ENCODE measurements around the gene SGPP2. TPM values are rescaled to one million over a fixed set of nuclear protein-coding genes. Genes with fewer than 3 reads are reported as not detected.

SGPP2 gene
- polyA plus RNA-seq, 1 experiment: not detected

DNA sequence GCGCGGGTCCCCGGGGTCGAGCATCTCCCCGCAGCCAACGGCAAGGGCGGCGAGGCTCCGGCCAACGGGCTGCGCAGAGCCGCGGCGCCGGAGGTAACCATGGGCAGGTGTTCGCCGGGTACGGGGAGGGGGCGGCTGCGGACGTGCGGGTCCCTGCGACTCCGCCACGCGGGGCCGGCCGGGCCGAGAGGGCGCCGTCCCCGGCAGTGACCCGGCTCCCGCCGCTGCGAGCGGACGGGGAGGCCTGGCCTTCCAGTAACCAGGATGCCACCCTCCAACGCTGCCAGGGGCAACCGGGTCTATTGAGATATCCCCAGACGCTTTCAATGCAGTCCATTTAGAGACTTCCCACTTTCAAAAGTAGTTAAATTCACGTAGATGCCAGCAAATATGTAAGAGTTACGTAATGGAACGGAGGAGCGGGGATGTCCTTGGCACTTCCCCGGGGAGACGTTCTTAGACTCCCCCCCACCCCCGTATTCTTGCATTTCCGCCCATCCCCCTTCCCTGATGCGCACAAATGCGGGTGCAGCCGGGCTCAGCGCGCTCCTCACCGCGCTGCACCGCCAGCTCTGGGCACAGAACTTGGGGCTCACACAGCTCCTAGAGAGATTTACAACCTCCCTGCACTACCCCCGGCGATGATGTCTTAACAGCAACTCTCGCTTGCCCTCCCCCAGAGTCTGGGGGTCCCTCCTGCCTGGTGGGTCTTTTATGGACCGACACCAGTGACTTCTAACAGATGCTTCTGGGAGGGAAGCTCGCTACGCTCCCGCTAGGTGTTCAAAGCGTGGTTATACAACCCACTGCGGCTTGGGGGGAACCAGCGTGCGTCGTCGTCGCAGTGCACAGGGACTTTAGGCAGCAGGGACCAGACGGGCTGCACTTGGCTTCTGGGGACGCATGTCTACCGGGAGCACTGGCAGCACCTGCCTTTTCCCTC lies 657 bp downstream of the SGPP2 start:
- H3K4me3 ChIP-seq (ENCODE audit: low read depth, low read length): no peak overlapping the region
- peaks cover 27% of the 10 kb centered on the region for H3K27me3 ChIP-seq (ENCODE audit: control insufficient read depth, insufficient read depth, low read length)
- TF ChIP-seq, protein P1, sequence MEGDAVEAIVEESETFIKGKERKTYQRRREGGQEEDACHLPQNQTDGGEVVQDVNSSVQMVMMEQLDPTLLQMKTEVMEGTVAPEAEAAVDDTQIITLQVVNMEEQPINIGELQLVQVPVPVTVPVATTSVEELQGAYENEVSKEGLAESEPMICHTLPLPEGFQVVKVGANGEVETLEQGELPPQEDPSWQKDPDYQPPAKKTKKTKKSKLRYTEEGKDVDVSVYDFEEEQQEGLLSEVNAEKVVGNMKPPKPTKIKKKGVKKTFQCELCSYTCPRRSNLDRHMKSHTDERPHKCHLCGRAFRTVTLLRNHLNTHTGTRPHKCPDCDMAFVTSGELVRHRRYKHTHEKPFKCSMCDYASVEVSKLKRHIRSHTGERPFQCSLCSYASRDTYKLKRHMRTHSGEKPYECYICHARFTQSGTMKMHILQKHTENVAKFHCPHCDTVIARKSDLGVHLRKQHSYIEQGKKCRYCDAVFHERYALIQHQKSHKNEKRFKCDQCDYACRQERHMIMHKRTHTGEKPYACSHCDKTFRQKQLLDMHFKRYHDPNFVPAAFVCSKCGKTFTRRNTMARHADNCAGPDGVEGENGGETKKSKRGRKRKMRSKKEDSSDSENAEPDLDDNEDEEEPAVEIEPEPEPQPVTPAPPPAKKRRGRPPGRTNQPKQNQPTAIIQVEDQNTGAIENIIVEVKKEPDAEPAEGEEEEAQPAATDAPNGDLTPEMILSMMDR (IDR thresholded peaks at IDR 0.05; ENCODE audit: low read depth, low read length): no peak
- H3K9me3 ChIP-seq (ENCODE audit: control insufficient read depth, insufficient read depth, low read length): peaks cover 5% of the 10 kb centered on the region; the same call in 1 of the 2 replicates
- ChIA-PET POLR2A (no interaction called here), CTCF (interaction anchor here (0.6 kb wide), 1 partner anchor 1075 kb away, joined by 3 read pairs; no protein-coding TSS in a partner anchor)
- DNase-seq (ENCODE audit: low read depth, low spot score): no peak
- H3K27ac ChIP-seq (ENCODE audit: low read depth, low read length): no peak overlapping the region

DNA sequence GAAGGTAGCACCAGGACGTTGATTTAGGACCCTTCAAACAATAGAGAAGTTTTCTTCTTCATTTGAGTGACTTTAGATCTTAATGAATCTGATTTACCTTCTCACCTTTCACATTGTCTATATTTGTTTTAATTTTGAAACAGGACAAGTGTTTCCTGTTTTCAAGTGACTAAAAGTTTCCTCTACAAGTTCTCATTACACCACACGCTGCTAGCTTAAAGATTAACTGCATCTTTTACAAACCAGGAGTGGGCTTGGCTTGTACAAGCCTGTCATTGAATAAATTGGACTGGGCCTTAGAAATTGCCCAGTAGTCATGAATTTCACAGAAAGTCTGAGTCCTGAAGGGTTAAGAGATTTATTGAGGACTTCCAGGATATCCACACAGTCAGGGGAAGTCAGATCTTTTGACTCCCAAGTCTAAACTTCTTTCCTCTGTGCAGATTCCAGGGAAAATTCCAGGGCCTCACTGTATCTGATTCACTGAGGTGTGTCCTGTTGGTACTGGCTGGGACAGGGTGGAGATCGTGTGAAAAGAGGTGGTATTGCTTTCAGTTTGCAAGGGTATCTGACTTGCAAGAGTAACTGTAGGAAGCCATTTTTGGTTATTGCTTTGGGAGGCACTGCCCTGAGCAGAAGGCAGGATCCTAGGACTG lies 3.4 kb downstream of the SGPP2 start:
- no peak for DNase-seq (ENCODE audit: low read depth, low spot score)
- CTCF ChIA-PET: no interaction called here
- Histone ChIP-seq H3K27me3 (ENCODE audit: control insufficient read depth, insufficient read depth, low read length) (peaks cover 29% of the 10 kb centered on the region), H3K9me3 (ENCODE audit: control insufficient read depth, insufficient read depth, low read length) (peaks cover 5% of the 10 kb centered on the region; the same call in 1 of the 2 replicates), H3K4me3 (ENCODE audit: low read depth, low read length) (no peak overlapping the region), H3K27ac (ENCODE audit: low read depth, low read length) (no peak overlapping the region)
- POLR2A ChIA-PET: no interaction called here
- TF ChIP-seq, protein P1 (IDR thresholded peaks at IDR 0.05; ENCODE audit: low read depth, low read length): no peak

DNA sequence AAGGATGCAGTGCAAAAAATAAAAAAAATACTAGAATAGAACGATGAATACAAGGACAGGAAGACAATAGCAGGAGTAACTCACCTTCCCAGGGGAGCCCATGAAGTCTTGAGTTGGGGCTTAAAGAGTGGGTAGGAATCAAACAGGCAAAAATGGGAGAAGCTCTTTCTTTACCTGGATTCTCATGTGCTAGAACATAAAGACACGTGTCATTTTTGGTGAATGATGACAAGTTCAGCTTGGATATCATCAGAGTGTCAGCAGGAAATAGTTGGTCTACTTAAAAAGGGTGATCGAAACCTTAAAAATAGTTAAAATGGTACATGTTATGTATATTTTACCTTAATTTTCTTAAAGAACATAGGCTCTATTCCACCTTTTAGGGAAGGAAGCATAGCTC lies 5.7 kb downstream of the SGPP2 start:
- TF ChIP-seq, protein P1 (IDR thresholded peaks at IDR 0.05; ENCODE audit: low read depth, low read length): no peak
- no peak for DNase-seq (ENCODE audit: low read depth, low spot score)
- no peak overlapping the region for H3K27ac ChIP-seq (ENCODE audit: low read depth, low read length)
- H3K9me3 ChIP-seq (ENCODE audit: control insufficient read depth, insufficient read depth, low read length): peaks cover 4% of the 10 kb centered on the region; the same call in 1 of the 2 replicates
- H3K27me3 ChIP-seq (ENCODE audit: control insufficient read depth, insufficient read depth, low read length): peaks cover 13% of the 10 kb centered on the region
- no peak overlapping the region for H3K4me3 ChIP-seq (ENCODE audit: low read depth, low read length)
- ChIA-PET POLR2A (no interaction called here), CTCF (no interaction called here)

DNA sequence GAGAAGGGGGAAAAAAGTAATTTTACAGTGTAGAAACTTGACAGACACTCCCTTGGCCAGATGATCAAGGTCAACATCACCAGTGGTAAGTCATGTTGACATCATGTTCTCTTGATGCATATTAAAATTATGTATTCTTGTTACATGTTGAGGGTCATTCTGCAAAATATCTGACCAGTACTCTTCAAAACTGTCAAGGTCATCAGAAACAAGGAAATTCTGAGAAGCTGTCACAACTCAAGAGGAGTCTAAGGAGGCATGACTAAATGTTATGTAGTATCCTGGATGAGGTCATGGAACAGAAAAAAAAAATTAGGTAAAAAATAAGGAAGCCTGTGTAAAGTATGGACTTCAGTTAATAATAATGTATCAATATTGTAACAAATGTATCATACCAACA lies 6.3 kb downstream of the SGPP2 start:
- H3K9me3 ChIP-seq (ENCODE audit: control insufficient read depth, insufficient read depth, low read length): no peaks in the 10 kb centered on the region
- no peak for DNase-seq (ENCODE audit: low read depth, low spot score)
- ChIA-PET POLR2A (no interaction called here), CTCF (no interaction called here)
- H3K27ac ChIP-seq (ENCODE audit: low read depth, low read length): no peak overlapping the region
- H3K27me3 ChIP-seq (ENCODE audit: control insufficient read depth, insufficient read depth, low read length): peaks cover 7% of the 10 kb centered on the region
- TF ChIP-seq, protein P1 (IDR thresholded peaks at IDR 0.05; ENCODE audit: low read depth, low read length): no peak
- H3K4me3 ChIP-seq (ENCODE audit: low read depth, low read length): no peak overlapping the region

DNA sequence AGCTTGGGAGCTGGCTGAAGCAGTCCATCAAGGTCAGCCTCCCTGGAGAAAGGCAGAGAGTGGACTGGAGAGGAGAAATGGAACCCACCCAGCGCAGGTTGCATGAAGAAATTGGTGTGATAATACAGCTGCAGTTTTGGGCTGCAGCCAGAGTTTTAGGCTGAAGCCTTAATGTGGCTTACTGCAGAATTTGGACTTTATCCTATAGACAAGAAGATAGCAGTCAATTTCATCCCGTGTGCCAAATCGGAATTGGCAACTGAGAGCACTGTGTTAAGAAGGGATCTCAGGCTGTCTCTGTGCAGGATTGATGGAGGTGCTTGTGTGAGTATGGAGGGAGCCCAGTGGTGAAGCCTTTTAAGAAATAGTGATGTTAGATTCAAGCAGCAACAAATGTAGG lies 7.5 kb downstream of the SGPP2 start:
- ChIA-PET POLR2A (no interaction called here), CTCF (interaction anchor here (0.7 kb wide), 1 partner anchor 51 kb away, joined by 7 read pairs; no protein-coding TSS in a partner anchor)
- no peaks in the 10 kb centered on the region for H3K9me3 ChIP-seq (ENCODE audit: control insufficient read depth, insufficient read depth, low read length)

More for the DNA sequence above, 7.5 kb downstream of the SGPP2 start:
- TF ChIP-seq, protein P1 (IDR thresholded peaks at IDR 0.05; ENCODE audit: low read depth, low read length): no peak
- DNase-seq (ENCODE audit: low read depth, low spot score): no peak
- Histone ChIP-seq H3K4me3 (ENCODE audit: low read depth, low read length) (no peak overlapping the region), H3K27ac (ENCODE audit: low read depth, low read length) (no peak overlapping the region), H3K27me3 (ENCODE audit: control insufficient read depth, insufficient read depth, low read length) (peaks cover 2% of the 10 kb centered on the region)

Measured in AG04450 (cell line).